CD4-positive, alpha-beta T cell treated with Interleukin-12 subunit alpha and Interleukin-12 subunit beta, for 1 hour (primary cell): ENCODE results near the gene RNF17.

ENCODE experiments used
- DNase-seq: peaks from one replicate; pipeline ENCODE4 v3.0.0-alpha.2; 2020

The RNF17 gene

DNA sequence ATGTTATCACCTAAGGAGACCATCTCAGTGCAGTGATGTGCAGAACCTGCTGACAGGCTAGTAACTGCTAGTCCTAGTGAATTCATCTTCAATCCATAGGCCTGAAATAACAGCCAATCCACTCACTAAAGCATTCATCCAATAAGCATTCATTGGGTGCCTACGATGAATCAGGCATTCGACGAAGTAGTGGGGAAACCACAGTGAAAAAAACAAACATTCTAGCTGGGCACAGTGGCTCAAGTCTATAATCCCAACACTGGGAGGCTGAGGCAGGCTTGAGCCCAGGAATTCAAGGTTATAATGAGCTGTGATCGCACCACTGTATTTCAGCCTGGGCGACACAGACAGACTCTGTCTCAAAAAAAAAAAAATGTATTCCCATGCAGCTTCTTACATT, 135.6 kb downstream of the RNF17 start:
- DNase-seq: no peak

- no peak for DNase-seq
Measured at GRCh38 chr13:24900507-24900906, 136.5 kb downstream of the RNF17 start.

DNA sequence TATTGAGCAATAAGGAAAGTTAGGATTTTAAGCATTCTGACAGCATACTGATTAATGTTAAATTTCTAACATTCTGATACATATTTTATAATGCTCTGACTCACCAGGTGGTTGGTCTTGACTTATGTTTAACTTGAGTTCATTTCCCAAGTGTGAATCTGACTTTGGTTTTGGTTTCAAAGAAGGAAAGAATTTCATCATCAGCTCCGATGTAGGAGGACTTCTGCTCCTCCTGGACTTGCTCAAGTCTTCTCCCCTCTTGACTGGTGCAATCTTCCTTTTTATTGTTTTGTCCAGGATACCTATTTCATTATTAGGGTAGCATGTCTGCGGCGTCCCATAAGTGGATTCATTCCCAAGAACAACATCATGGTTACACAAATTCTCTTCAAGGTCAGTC, 141.3 kb downstream of the RNF17 start:
- DNase-seq: no peak

GRCh38 chr13:24906268-24906667, 142.3 kb downstream of the RNF17 start:
- DNase-seq: no peak

GRCh38 chr13:24910502-24911132, 146.6 kb downstream of the RNF17 start:
- DNase-seq: no peak

DNA sequence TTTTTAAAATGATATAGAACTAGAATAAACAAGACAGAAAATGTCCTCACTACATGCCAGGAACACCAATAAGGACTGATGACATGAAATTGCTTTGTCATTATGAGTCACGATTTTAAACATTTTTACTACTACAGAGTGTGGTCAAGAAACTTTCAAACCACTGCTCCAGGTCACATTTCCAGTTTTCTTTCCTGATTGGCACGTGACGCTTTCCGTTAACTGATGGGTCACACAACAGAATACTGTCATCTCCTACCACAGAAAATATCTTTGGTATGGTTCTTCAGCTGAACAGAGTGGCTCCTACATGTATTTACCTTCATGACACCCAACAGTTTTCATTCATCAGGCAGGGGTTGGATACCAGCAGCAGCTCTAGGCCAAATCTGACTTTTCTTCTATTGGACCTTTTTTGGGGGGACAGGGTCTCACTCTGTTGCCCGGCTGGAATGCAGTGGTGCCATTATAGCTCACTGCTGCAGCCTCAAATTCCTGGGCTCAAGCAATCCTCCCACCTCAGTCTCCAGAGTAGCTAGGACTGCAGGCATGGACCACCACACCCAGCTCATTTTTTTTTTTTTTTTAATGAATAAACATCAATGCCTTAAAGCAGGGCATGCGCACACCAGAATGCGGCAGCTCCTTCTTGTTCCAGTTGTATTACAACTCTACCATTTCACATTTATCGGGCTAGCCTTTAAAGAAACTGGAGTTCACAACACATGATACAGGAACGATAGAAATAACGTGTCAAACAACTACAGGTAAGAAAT, 147.4 kb downstream of the RNF17 start:
- no peak for DNase-seq

- no peak for DNase-seq
Measured at GRCh38 chr13:24916464-24916863, 152.5 kb downstream of the RNF17 start.

DNA sequence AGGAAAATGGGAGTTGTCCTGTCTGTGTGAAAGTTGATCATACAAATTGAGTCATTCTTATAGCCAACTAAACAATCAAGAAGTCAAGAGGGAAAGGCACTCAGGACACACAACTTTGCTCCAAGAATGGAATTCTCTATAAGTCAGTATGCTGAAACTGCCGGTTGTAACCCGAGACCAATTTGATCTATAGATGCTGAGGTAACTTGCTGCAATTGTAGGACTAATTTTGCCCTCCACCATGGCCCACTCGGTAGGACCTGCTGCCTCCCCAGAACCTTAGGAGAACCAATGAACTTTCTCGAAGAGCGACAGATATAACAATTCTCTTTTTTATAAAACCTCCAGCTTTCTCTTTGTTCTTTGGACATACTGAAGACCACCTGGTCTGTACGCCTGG, 157.0 kb downstream of the RNF17 start:
- DNase-seq: no peak

- DNase-seq: no peak
Measured at GRCh38 chr13:24921881-24922280, 157.9 kb downstream of the RNF17 start.

GRCh38 chr13:24922387-24922744, 158.4 kb downstream of the RNF17 start:
- no peak for DNase-seq

- peak; percentile 93 for DNase-seq
Measured at GRCh38 chr13:24922745-24923591, 159.0 kb downstream of the RNF17 start.

GRCh38 chr13:24925318-24926231, 161.6 kb downstream of the RNF17 start:
- no peak for DNase-seq

DNA sequence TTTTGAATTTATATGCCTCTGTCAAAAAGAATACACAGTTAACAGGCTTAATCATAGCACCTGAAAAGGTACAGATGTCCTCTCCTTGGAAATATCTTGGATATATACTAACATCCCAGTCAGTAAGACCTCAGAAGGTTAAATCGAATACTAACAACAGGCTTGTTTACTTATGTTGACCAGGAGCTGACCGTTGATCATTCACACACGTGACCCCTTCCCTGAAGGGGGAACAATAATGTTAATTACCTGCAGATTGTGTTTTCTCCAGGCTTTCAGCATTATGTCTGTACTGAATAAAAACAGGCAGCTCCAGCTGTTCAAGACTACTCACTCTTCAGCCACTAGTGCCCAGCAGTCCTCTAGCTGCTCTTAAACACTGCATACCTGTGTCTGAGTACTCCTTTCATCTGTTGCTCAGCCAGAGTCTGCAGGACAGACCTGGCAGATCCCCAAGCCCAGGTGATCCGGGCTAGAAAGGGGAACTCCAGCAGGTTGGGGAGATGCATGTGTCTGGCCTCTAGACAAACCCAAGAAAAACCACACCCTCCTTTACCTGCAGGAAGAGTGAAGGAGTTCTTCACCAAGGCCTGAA, 163.9 kb downstream of the RNF17 start:
- no peak for DNase-seq

DNA sequence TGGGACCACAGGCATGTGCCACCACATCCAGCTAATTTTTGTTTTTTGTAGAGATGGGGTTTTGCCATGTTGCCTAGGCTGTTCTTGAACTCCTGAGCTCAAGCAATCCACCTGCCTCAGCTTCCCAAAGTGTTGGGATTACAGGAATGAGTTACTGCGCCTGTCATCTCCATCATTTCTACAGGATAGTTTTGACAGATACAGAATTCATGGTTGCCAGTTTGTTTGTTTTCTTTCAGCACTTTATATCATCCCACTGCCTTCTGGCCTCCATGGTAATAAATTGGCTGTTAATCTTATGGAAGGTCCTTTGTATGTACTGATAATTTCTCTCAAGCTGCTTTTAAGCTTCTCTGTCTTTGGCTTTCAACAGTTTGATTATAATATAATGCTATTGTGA, 165.2 kb downstream of the RNF17 start:
- DNase-seq: no peak
